OCI-LY1 (cell line): ENCODE results near the gene CCT3.

Experiments used
- EZH2 ChIP-seq: fragments of 200-600 bp; sonication (generic), shearing (Covaris generic); IDR thresholded peaks from 2 replicates; pipeline ENCODE4 v1.8.0; 2017; ENCODE audit warnings: borderline replicate concordance, mixed run types, mild to moderate bottlenecking, antibody characterized with exemption, low read length, moderate library complexity, mixed read lengths
- TF ChIP-seq, protein P1 (sequence below): fragments of 200-600 bp; sonication (generic), shearing (Covaris generic); IDR thresholded peaks from 2 replicates; pipeline ENCODE4 v1.5.1; 2017; ENCODE audit warnings: mild to moderate bottlenecking, antibody characterized with exemption, low read length, moderate library complexity, mixed read lengths

DNA sequence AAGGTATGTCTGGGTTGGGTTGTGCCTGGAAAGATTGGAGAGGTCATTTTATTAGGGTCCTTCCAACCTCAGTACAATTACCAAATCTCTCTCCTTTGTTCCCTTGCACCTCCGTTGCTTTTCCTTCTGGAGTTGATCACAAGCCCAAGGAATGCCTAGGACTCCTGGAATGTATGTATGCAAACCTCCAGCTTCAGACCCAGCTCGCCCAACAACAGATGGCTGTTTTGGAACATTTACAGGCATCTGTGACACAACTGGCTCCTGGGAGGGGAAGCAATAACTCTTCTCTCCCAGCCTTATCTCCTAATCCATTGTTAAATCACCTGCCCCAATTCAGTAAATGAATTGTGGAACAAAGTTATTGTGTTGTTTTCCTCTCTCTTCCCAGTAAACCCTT lies 8.5 kb upstream of the CCT3 start:
- TF ChIP-seq, protein P1, sequence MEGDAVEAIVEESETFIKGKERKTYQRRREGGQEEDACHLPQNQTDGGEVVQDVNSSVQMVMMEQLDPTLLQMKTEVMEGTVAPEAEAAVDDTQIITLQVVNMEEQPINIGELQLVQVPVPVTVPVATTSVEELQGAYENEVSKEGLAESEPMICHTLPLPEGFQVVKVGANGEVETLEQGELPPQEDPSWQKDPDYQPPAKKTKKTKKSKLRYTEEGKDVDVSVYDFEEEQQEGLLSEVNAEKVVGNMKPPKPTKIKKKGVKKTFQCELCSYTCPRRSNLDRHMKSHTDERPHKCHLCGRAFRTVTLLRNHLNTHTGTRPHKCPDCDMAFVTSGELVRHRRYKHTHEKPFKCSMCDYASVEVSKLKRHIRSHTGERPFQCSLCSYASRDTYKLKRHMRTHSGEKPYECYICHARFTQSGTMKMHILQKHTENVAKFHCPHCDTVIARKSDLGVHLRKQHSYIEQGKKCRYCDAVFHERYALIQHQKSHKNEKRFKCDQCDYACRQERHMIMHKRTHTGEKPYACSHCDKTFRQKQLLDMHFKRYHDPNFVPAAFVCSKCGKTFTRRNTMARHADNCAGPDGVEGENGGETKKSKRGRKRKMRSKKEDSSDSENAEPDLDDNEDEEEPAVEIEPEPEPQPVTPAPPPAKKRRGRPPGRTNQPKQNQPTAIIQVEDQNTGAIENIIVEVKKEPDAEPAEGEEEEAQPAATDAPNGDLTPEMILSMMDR: no peak
- no peak for TF ChIP-seq EZH2
